AML-193 (cell line): Measurements from ENCODE around the gene TMEM144.
"Not testable (repeated sequence)": the region's sequence is repeated elsewhere in the genome, so short reads cannot be mapped to it uniquely, and the experiment has no call there.

Experiments used
- DNase-seq, 2 experiments: peaks; one replicate each; lab custom pipeline; 2025; lab: John Stamatoyannopoulos, UW

TMEM144 gene

GRCh38 chr4:158236304-158237030 is 26.2 kb downstream of the TMEM144 start:
- no peak for DNase-seq

GRCh38 chr4:158238575-158238974 is 28.3 kb downstream of the TMEM144 start:
- no peak for DNase-seq

GRCh38 chr4:158239196-158239595 is 28.9 kb downstream of the TMEM144 start:
- no peak for DNase-seq

- DNase-seq: no peak
Measured at GRCh38 chr4:158243071-158243470, 32.8 kb downstream of the TMEM144 start.

DNA sequence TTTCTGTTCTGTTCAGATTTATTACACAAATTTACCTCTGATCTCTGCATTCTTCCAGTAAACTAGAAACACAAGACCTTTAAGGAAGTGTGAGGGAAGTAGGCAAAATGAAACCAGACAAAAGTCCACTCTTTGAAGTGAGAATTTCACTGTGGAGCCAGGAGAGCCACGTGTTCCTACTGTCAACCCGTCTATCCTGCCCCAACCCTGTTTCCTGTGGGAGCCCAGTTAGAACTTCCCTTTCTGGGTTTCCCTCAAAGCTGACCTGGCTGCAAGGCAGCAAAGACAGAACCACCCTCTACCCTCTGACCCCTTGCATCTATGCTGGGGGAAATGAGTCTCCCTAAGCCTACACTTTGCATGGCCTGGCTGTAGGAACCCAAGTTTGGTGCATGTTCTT is 40.0 kb downstream of the TMEM144 start:
- DNase-seq: no peak

GRCh38 chr4:158253350-158253980 is 43.2 kb downstream of the TMEM144 start:
- peak; percentile 33 to 45 for DNase-seq

DNA sequence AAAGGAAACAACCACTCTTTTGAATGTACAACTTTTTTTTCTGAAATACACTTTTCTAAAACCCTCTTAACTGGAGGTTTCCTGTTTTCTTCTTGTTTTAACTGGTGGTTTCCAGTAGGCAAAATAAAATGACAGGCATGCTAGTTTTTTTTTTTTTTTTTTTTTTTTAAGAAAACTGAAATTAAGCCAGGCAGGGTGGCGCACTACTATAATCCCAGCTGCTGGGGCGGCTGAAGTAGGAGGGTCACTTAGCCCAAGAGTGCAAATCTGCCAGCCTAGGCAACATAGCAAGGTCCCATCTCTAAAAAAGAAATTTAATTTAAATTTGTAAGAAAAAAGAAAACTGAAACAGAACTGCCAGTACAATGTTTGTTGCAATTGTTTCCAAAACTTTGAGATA is 44.0 kb downstream of the TMEM144 start:
- DNase-seq: no peak

- peak; percentile 55 to 68 for DNase-seq
Measured at GRCh38 chr4:158255727-158256324, 45.5 kb downstream of the TMEM144 start.

- no peak for DNase-seq
Measured at GRCh38 chr4:158259955-158260575, 49.8 kb downstream of the TMEM144 start.

DNA sequence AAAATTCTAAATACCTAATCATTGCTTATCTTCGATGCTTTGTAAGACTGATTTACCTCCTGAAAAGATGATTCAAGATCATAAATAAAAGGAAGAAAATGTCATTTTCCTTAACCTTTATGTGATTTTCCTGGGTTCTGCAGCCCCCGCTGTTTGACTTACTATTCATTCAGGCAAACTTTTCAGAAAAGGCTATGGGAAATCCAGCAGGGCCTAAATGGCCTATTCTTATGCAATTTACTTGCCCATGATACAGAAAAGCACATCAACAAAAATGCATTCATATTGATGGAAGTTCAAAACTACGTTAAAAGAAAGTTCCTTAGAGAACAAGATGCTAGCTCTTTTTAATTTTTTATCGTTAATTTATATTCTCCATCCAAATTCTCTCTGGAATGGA is 51.2 kb downstream of the TMEM144 start:
- DNase-seq: no peak

- DNase-seq: no peak
Measured at GRCh38 chr4:158268553-158268952, 58.3 kb downstream of the TMEM144 start.

- no peak for DNase-seq
Measured at GRCh38 chr4:158274636-158275035, 64.3 kb downstream of the TMEM144 start.

DNA sequence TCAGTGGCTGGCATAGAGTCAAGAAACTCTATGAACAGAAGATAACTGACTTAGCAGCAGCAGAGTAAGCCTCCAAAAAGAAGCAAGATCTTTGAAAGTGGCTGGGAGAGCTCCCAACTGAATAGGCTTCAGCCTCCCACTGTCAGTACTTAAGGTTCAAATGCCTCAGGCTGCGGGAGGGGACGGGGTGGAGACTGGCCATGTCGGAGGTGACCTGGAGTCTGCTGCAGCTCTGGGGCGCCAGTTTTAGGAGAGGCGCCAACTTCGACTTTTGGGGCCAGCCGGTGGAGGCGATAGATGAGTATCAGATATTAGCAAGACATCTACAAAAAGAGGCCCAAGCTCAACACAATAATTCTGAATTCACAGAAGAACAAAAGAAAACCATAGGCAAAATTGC is 67.3 kb downstream of the TMEM144 start:
- no peak for DNase-seq

- not testable (repeated sequence) for DNase-seq
Measured at GRCh38 chr4:158279052-158279451, 68.8 kb downstream of the TMEM144 start.

GRCh38 chr4:158280856-158281255 is 70.6 kb downstream of the TMEM144 start:
- DNase-seq: no peak

- no peak for DNase-seq
Measured at GRCh38 chr4:158282252-158282651, 72.0 kb downstream of the TMEM144 start.

- DNase-seq: no peak
Measured at GRCh38 chr4:158285429-158286216, 75.3 kb downstream of the TMEM144 start.

DNA sequence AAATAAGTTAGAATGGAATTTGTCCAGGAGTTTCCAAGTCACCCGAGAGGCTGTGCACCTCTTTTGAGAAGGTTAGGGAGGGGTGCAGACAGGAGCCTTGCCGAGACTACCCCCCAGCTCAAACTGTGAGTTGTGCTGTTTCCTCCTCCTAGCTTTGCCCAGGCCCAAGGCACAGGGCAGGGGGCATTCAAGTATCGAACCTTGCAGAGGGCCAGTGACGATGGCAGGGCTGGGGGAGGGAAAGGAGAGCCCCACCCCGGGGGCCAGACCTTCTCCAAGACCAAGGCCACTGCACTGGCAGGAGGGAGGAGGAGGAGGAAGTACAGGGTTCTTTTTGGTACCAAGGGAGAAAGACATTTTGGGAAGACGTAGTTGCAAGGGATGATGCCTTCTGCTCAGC is 80.6 kb downstream of the TMEM144 start:
- DNase-seq: no peak

DNA sequence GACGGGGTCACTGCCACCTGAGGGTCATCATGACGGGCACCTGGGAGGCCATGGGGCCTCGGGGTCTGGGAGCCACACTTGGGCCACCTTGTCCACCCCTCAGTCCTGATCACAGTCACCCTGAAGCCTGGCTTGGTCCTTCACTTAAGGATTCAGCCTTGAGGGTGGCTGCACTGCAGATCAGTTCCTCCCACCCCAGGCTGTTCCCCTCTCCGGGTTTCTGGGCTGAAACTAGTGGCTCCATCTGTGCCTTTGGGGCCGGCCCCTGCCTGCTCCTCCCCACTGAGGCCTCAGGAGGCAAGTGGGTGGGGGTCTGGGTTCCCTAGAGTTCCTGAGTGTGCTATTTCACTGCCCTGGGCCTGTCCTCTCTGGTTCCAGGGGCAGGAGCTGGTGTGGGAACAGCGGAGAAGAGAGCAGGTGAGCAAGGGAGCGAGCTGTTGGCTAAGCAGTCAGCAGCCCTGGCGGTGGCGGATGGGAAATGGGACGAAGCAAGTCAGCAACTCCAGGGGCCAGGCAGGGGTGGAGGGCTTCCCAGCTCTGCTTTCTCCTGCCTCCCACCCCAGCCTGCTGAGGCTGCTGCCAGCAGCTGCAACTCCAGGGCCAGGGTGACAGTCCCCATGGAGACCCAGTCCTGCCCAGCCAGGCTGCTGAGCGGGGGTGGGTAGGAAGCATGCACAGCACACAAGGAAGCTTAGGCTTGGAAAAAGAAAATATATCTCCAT is 81.2 kb downstream of the TMEM144 start:
- DNase-seq: no peak

GRCh38 chr4:158292156-158292555 is 81.9 kb downstream of the TMEM144 start:
- DNase-seq: no peak

DNA sequence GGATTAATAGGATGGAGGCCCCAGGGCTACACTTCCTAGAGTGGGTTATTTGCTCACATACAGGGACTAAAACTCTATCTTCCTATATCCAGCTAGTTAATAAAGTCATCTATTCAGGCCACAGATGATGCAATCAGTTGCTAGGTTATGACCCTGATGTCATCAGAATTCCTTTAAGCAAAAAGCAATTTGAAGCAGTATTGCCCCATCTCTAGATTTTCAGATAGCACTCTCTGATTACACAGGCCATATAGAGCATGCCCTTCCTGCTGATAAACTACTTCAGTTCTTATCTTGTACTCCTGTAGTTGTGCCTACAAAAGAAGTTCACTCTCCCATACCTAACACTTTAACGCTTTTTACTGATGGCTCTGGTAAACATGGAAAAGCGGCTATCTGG is 84.8 kb downstream of the TMEM144 start:
- no peak for DNase-seq
